MM.1S (cell line): Measurements from ENCODE around the gene CFAP99.

Source experiments
- DNase-seq: peaks from one replicate; pipeline ENCODE4 v3.0.0-alpha.2; 2015
- H2AFZ ChIP-seq: fragments of 300-600 bp; sonication (generic); 2 replicates; pipeline ENCODE4 v1.6.0; 2016; ENCODE audit warnings: antibody characterized with exemption, low read length
- H3F3A ChIP-seq: fragments of 300-600 bp; sonication (generic); 2 replicates; pipeline ENCODE4 v1.6.1; 2016; ENCODE audit warnings: mild to moderate bottlenecking, antibody characterized with exemption, low read length, moderate library complexity, mixed read lengths; ENCODE audit not compliant: insufficient read depth
- H3K27ac ChIP-seq: fragments of 300-600 bp; sonication (generic); 2 replicates; pipeline ENCODE4 v1.5.1; 2016; ENCODE audit warnings: mild to moderate bottlenecking, low read length
- H3K27me3 ChIP-seq: fragments of 300-600 bp; sonication (generic); replicated peaks from 2 replicates; pipeline ENCODE4 v1.6.0; 2016; ENCODE audit warnings: low read length; ENCODE audit not compliant: insufficient read depth
- H3K36me3 ChIP-seq: fragments of 300-600 bp; sonication (generic); replicated peaks from 2 replicates; pipeline ENCODE4 v1.6.1; 2016; ENCODE audit warnings: mild to moderate bottlenecking, low read length, mixed read lengths; ENCODE audit not compliant: insufficient read depth
- H3K4me1 ChIP-seq: fragments of 300-600 bp; sonication (generic); 2 replicates; pipeline ENCODE4 v1.6.1; 2016; ENCODE audit warnings: low read length, mixed read lengths
- H3K4me2 ChIP-seq: fragments of 300-600 bp; sonication (generic); 2 replicates; pipeline ENCODE4 v1.6.0; 2016; ENCODE audit warnings: low read depth, low read length
- H3K4me3 ChIP-seq: fragments of 300-600 bp; sonication (generic); 2 replicates; pipeline ENCODE4 v1.5.1; 2016; ENCODE audit warnings: low read length, mixed read lengths
- H3K79me2 ChIP-seq: fragments of 300-600 bp; sonication (generic); 2 replicates; pipeline ENCODE4 v1.6.1; 2016; ENCODE audit warnings: mixed run types, low read length, mixed read lengths
- H3K9ac ChIP-seq: fragments of 300-600 bp; sonication (generic); 2 replicates; pipeline ENCODE4 v1.6.1; 2016; ENCODE audit warnings: low read length, mixed read lengths
- H3K9me2 ChIP-seq: fragments of 300-600 bp; sonication (generic); replicated peaks from 2 replicates; pipeline ENCODE4 v1.6.1; 2016; ENCODE audit warnings: mild to moderate bottlenecking, low read length, mixed read lengths; ENCODE audit not compliant: insufficient read depth
- H3K9me3 ChIP-seq: fragments of 300-600 bp; sonication (generic); replicated peaks from 2 replicates; pipeline ENCODE4 v1.6.1; 2016; ENCODE audit warnings: mild to moderate bottlenecking, low read length, mixed read lengths; ENCODE audit not compliant: insufficient read depth
- H4K20me1 ChIP-seq: fragments of 300-600 bp; sonication (generic); 2 replicates; pipeline ENCODE4 v1.6.1; 2016; ENCODE audit warnings: mild to moderate bottlenecking, low read length, moderate library complexity, mixed read lengths; ENCODE audit not compliant: insufficient read depth
- EZH2 ChIP-seq: fragments of 300-600 bp; sonication (generic); optimal IDR thresholded peaks from 2 replicates; pipeline ENCODE3; 2017; ENCODE audit warnings: low read depth, mild to moderate bottlenecking, antibody characterized with exemption, low read length, mixed read lengths
- EZH2phosphoT487 ChIP-seq: fragments of 300-600 bp; sonication (generic); IDR thresholded peaks from 2 replicates; pipeline ENCODE4 v1.6.1; 2018; ENCODE audit warnings: antibody characterized with exemption, low read length
- TF ChIP-seq, protein P1 (sequence below): fragments of 300-600 bp; sonication (generic); IDR thresholded peaks from 2 replicates; pipeline ENCODE4 v1.5.1; 2016; ENCODE audit warnings: antibody characterized with exemption, low read length, mixed read lengths

CFAP99 gene

DNA sequence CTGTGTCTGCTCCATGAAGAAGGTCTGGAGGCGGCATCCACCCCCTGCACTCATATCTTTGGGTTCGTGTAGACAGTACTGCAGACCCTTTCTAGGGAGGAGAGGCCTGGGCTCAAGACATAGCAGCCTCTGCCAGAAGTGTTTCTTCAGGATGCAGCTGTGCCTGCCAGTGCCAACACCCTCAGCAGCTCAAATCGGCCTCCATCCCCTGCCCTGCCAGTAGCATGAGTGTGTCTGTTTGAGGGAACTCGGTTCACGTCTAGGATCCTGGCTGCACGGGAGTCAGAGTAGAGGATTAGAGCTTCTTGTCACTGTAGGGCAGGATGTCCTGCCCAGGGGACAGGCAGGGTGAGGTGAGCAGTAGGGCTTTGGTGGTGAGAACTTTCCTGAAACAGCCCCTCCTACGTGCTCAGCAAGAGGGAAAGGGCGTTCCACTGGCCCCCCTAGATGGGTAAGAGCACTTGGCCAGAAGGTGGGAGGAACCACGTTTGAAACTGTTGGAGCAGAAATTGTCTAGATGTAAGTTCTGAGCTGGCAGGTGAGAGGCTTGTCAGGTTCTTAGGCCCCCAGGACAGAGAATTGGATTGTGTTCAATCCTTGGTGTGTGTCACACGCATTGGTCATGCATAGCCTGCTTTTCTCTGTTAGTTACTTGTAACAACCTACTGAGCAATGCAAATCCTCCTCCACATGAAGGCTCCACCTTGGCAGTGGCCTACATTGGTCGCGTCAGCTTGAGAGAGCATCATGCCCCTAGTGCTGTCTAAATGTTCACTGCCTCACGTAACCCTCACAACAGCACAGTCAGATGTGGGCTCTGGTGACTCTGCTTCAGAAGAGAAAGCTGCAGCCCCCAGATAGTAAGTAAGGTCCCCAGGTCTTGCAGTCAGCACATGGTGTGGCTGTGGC is 91.8 kb downstream of the CFAP99 start:
- H2AFZ ChIP-seq = no peak overlapping the region
- H3F3A ChIP-seq = no peaks in the 10 kb centered on the region
- TF ChIP-seq EZH2phosphoT487 (no peak), EZH2 (no peak)
- TF ChIP-seq, protein P1, sequence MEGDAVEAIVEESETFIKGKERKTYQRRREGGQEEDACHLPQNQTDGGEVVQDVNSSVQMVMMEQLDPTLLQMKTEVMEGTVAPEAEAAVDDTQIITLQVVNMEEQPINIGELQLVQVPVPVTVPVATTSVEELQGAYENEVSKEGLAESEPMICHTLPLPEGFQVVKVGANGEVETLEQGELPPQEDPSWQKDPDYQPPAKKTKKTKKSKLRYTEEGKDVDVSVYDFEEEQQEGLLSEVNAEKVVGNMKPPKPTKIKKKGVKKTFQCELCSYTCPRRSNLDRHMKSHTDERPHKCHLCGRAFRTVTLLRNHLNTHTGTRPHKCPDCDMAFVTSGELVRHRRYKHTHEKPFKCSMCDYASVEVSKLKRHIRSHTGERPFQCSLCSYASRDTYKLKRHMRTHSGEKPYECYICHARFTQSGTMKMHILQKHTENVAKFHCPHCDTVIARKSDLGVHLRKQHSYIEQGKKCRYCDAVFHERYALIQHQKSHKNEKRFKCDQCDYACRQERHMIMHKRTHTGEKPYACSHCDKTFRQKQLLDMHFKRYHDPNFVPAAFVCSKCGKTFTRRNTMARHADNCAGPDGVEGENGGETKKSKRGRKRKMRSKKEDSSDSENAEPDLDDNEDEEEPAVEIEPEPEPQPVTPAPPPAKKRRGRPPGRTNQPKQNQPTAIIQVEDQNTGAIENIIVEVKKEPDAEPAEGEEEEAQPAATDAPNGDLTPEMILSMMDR = no peak
- no peaks in the 10 kb centered on the region for H3K9me3 ChIP-seq
- H3K9ac ChIP-seq = no peak overlapping the region
- peaks cover 48% of the 10 kb centered on the region for H3K79me2 ChIP-seq
- H3K9me2 ChIP-seq = no peaks in the 10 kb centered on the region
- peaks cover 8% of the 10 kb centered on the region; the same call in 1 of the 2 replicates for H3K36me3 ChIP-seq
- H4K20me1 ChIP-seq = peaks cover 23% of the 10 kb centered on the region; the same call in 1 of the 2 replicates
- H3K4me3 ChIP-seq = no peak overlapping the region
- H3K27ac ChIP-seq = no peak overlapping the region
- DNase-seq = no peak
- no peaks in the 10 kb centered on the region for H3K27me3 ChIP-seq
- no peak overlapping the region for H3K4me2 ChIP-seq
- no peaks in the 10 kb centered on the region for H3K4me1 ChIP-seq

DNA sequence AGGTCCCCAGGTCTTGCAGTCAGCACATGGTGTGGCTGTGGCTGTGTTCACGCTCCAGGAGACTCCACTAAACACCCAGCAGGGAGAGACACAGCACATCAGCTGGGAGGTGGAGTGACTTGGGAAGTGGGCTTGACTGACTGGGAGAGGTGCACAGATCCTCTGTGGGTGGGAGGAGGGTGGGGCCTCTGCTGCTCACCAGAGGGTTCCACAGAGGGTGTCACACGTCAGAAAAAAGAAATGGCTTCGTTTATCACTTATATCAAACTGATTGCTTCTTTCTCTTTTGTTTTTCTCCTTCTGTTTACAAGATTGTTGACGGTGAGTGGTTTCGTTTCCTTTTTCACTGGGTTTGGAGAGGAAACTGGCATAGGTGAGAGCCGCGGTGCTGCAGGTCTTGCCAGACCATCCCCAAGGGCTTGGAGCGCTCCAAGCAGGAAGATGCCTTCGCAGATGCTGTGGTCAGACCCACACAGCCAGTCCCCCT is 92.9 kb downstream of the CFAP99 start:
- H3K4me3 ChIP-seq = no peak overlapping the region
- H3F3A ChIP-seq = no peaks in the 10 kb centered on the region
- no peak overlapping the region for H3K27ac ChIP-seq
- DNase-seq = no peak
- peaks cover 6% of the 10 kb centered on the region; the same call in 1 of the 2 replicates for H3K36me3 ChIP-seq
- no peaks in the 10 kb centered on the region for H3K4me1 ChIP-seq
- no peak for TF ChIP-seq EZH2
- TF ChIP-seq EZH2phosphoT487 = no peak
- TF ChIP-seq, protein P1 = no peak
- H3K9me2 ChIP-seq = no peaks in the 10 kb centered on the region
- no peak overlapping the region for H3K4me2 ChIP-seq
- H2AFZ ChIP-seq = no peak overlapping the region
- H3K27me3 ChIP-seq = no peaks in the 10 kb centered on the region
- no peak overlapping the region for H3K9ac ChIP-seq
- peaks cover 37% of the 10 kb centered on the region for H3K79me2 ChIP-seq
- H3K9me3 ChIP-seq = no peaks in the 10 kb centered on the region
- peaks cover 20% of the 10 kb centered on the region; the same call in 1 of the 2 replicates for H4K20me1 ChIP-seq
